ENCODE results near the gene MINDY3.

GRCh38 chr10:15796762-15797161, 63.5 kb downstream of the MINDY3 start:
- TF ChIP-seq CTCF (IDR thresholded peaks at IDR 0.05; ENCODE audit: low read depth, low read length, poor library complexity, severe bottlenecking): no peak
- no peak for TF ChIP-seq EZH2phosphoT487 (IDR thresholded peaks at IDR 0.05; ENCODE audit: borderline replicate concordance, low read length)

All from DOHH2 (cell line).